ENCODE results near the gene CTNNA2. TPM values are rescaled to one million over a fixed set of nuclear protein-coding genes. Genes with fewer than 3 reads are reported as not detected.

The CTNNA2 gene
- total RNA-seq, 5 donors from 2014 or later (not counting 1 experiment from before 2014, with no cell fraction given) = not detected

- POLR2A ChIA-PET = no interaction called here
- CTCF ChIA-PET = no interaction called here
- no peak for ATAC-seq (replicated peaks in 1 of 4)
- no peak overlapping the region for H3K27ac ChIP-seq (ENCODE audit: low read length)
- Mint-ChIP-seq H3K27me3 (peaks cover 0 to 4% of the 10 kb centered on the region in 2 donors), H3K36me3 (no peaks in the 10 kb centered on the region), H3K27ac (no peak overlapping the region), H3K4me3 (no peak overlapping the region), H3K9me3 (peaks cover 0 to 4% (median 0%) of the 10 kb centered on the region in 3 donors), H3K4me1 (no peaks in the 10 kb centered on the region)
- H3K4me1 ChIP-seq (ENCODE audit: control insufficient read depth in 1 of 2, extremely low read depth in 1 of 2, insufficient read depth in 2 of 2, low read length in 2 of 2) = no peaks in the 10 kb centered on the region
- no peak overlapping the region for H3K4me3 ChIP-seq (ENCODE audit: control insufficient read depth in 1 of 2, extremely low read depth in 1 of 2, low read length in 1 of 2)
- no peaks in the 10 kb centered on the region for H3K36me3 ChIP-seq (ENCODE audit: control insufficient read depth in 2 of 2, extremely low read depth in 1 of 2, insufficient read depth in 1 of 2, low read length in 1 of 2)
- H3K9me3 ChIP-seq = no peaks in the 10 kb centered on the region
- WGBS (ENCODE audit: insufficient coverage) = 7% methylated on average over 36 of the region's 42 CpGs
- peaks cover 6 to 9% of the 10 kb centered on the region in 2 experiments for H3K27me3 ChIP-seq (replicated peaks in 1 of 2; ENCODE audit: control insufficient read depth in 2 of 2, extremely low read depth in 1 of 2, insufficient read depth in 2 of 2, low read length in 1 of 2)
- no peak for DNase-seq
Measured at GRCh38 chr2:80322311-80322920, 809.6 kb downstream of the CTNNA2 start.

GRCh38 chr2:80322958-80323357, 810.1 kb downstream of the CTNNA2 start:
- WGBS (ENCODE audit: insufficient coverage) = 21% methylated on average over 13 of the region's 14 CpGs
- H3K4me1 Mint-ChIP-seq = no peaks in the 10 kb centered on the region
- peaks cover 0 to 4% of the 10 kb centered on the region in 2 donors for H3K27me3 Mint-ChIP-seq
- no peaks in the 10 kb centered on the region for H3K9me3 Mint-ChIP-seq
- no peak for DNase-seq
- H3K27ac Mint-ChIP-seq = no peak overlapping the region
- H3K4me1 ChIP-seq (ENCODE audit: control insufficient read depth in 1 of 2, extremely low read depth in 1 of 2, insufficient read depth in 2 of 2, low read length in 2 of 2) = no peaks in the 10 kb centered on the region
- H3K36me3 ChIP-seq (ENCODE audit: control insufficient read depth in 2 of 2, extremely low read depth in 1 of 2, insufficient read depth in 1 of 2, low read length in 1 of 2) = no peaks in the 10 kb centered on the region
- no peak overlapping the region for H3K4me3 Mint-ChIP-seq
- no peak overlapping the region for H3K4me3 ChIP-seq (ENCODE audit: control insufficient read depth in 1 of 2, extremely low read depth in 1 of 2, low read length in 1 of 2)
- H3K27ac ChIP-seq (ENCODE audit: low read length) = no peak overlapping the region
- no peak for ATAC-seq (replicated peaks in 1 of 4)
- ChIA-PET CTCF (no interaction called here), POLR2A (no interaction called here)
- H3K9me3 ChIP-seq = no peaks in the 10 kb centered on the region
- H3K27me3 ChIP-seq (replicated peaks in 1 of 2; ENCODE audit: control insufficient read depth in 2 of 2, extremely low read depth in 1 of 2, insufficient read depth in 2 of 2, low read length in 1 of 2) = peaks cover 6 to 9% of the 10 kb centered on the region in 2 experiments
- H3K36me3 Mint-ChIP-seq = no peaks in the 10 kb centered on the region

- H3K4me3 ChIP-seq (ENCODE audit: control insufficient read depth in 1 of 2, extremely low read depth in 1 of 2, low read length in 1 of 2) = no peak overlapping the region
- H3K9me3 ChIP-seq = no peaks in the 10 kb centered on the region
- peaks cover 0 to 4% of the 10 kb centered on the region in 2 donors for H3K27me3 Mint-ChIP-seq
- H3K4me1 ChIP-seq (ENCODE audit: control insufficient read depth in 1 of 2, extremely low read depth in 1 of 2, insufficient read depth in 2 of 2, low read length in 2 of 2) = no peaks in the 10 kb centered on the region
- no peak overlapping the region for H3K4me3 Mint-ChIP-seq
- H3K36me3 ChIP-seq (ENCODE audit: control insufficient read depth in 2 of 2, extremely low read depth in 1 of 2, insufficient read depth in 1 of 2, low read length in 1 of 2) = no peaks in the 10 kb centered on the region
- POLR2A ChIA-PET = no interaction called here
- no peak overlapping the region for H3K27ac ChIP-seq (ENCODE audit: low read length)
- no peaks in the 10 kb centered on the region for H3K9me3 Mint-ChIP-seq
- no CpG with 5 or more reads among the region's 1 CpG for WGBS (ENCODE audit: insufficient coverage)
- DNase-seq (no peak), ATAC-seq (replicated peaks in 1 of 4) (no peak)
- no peaks in the 10 kb centered on the region for H3K4me1 Mint-ChIP-seq
- H3K27ac Mint-ChIP-seq = no peak overlapping the region
- H3K27me3 ChIP-seq (replicated peaks in 1 of 2; ENCODE audit: control insufficient read depth in 2 of 2, extremely low read depth in 1 of 2, insufficient read depth in 2 of 2, low read length in 1 of 2) = peaks cover 6 to 9% of the 10 kb centered on the region in 2 experiments
- CTCF ChIA-PET = no interaction called here
- no peaks in the 10 kb centered on the region for H3K36me3 Mint-ChIP-seq
Measured at GRCh38 chr2:80323610-80324009, 810.8 kb downstream of the CTNNA2 start.

- H3K4me1 Mint-ChIP-seq = no peaks in the 10 kb centered on the region
- H3K27me3 Mint-ChIP-seq = peaks cover 0 to 4% of the 10 kb centered on the region in 2 donors
- ChIA-PET CTCF (no interaction called here), POLR2A (no interaction called here)
- Histone ChIP-seq H3K4me3 (ENCODE audit: control insufficient read depth in 1 of 2, extremely low read depth in 1 of 2, low read length in 1 of 2) (no peak overlapping the region), H3K27ac (ENCODE audit: low read length) (no peak overlapping the region), H3K9me3 (no peaks in the 10 kb centered on the region), H3K36me3 (ENCODE audit: control insufficient read depth in 2 of 2, extremely low read depth in 1 of 2, insufficient read depth in 1 of 2, low read length in 1 of 2) (no peaks in the 10 kb centered on the region), H3K27me3 (replicated peaks in 1 of 2; ENCODE audit: control insufficient read depth in 2 of 2, extremely low read depth in 1 of 2, insufficient read depth in 2 of 2, low read length in 1 of 2) (peaks cover 6 to 9% of the 10 kb centered on the region in 2 experiments), H3K4me1 (ENCODE audit: control insufficient read depth in 1 of 2, extremely low read depth in 1 of 2, insufficient read depth in 2 of 2, low read length in 2 of 2) (no peaks in the 10 kb centered on the region)
- no peak overlapping the region for H3K4me3 Mint-ChIP-seq
- ATAC-seq (replicated peaks in 1 of 4) = no peak
- no peaks in the 10 kb centered on the region for H3K36me3 Mint-ChIP-seq
- DNase-seq = no peak
- no peak overlapping the region for H3K27ac Mint-ChIP-seq
- 69% methylated on average over 3 of the region's 3 CpGs for WGBS (ENCODE audit: insufficient coverage)
- no peaks in the 10 kb centered on the region for H3K9me3 Mint-ChIP-seq
Measured at GRCh38 chr2:80324525-80324924, 811.7 kb downstream of the CTNNA2 start.

- H3K27me3 Mint-ChIP-seq = peaks cover 0 to 1% of the 10 kb centered on the region in 2 donors
- CTCF ChIA-PET = no interaction called here
- no peak overlapping the region for H3K27ac ChIP-seq (ENCODE audit: low read length)
- no peak overlapping the region for H3K4me3 Mint-ChIP-seq
- no peak overlapping the region for H3K27ac Mint-ChIP-seq
- POLR2A ChIA-PET = no interaction called here
- H3K36me3 ChIP-seq (ENCODE audit: control insufficient read depth in 2 of 2, extremely low read depth in 1 of 2, insufficient read depth in 1 of 2, low read length in 1 of 2) = no peaks in the 10 kb centered on the region
- no peaks in the 10 kb centered on the region for H3K4me1 ChIP-seq (ENCODE audit: control insufficient read depth in 1 of 2, extremely low read depth in 1 of 2, insufficient read depth in 2 of 2, low read length in 2 of 2)
- H3K4me3 ChIP-seq (ENCODE audit: control insufficient read depth in 1 of 2, extremely low read depth in 1 of 2, low read length in 1 of 2) = no peak overlapping the region
- H3K9me3 Mint-ChIP-seq = peaks cover 0 to 4% (median 3%) of the 10 kb centered on the region in 3 donors
- no peaks in the 10 kb centered on the region for H3K4me1 Mint-ChIP-seq
- no peaks in the 10 kb centered on the region for H3K36me3 Mint-ChIP-seq
- ATAC-seq (replicated peaks in 1 of 4) = no peak
- H3K27me3 ChIP-seq (replicated peaks in 1 of 2; ENCODE audit: control insufficient read depth in 2 of 2, extremely low read depth in 1 of 2, insufficient read depth in 2 of 2, low read length in 1 of 2) = peaks cover 6 to 8% of the 10 kb centered on the region in 2 experiments
- DNase-seq = no peak
- H3K9me3 ChIP-seq = no peaks in the 10 kb centered on the region
Measured at GRCh38 chr2:80326214-80326613, 813.4 kb downstream of the CTNNA2 start.

- Histone ChIP-seq H3K27me3 (replicated peaks in 1 of 2; ENCODE audit: control insufficient read depth in 2 of 2, extremely low read depth in 1 of 2, insufficient read depth in 2 of 2, low read length in 1 of 2) (peaks cover 4 to 6% of the 10 kb centered on the region in 2 experiments), H3K4me3 (ENCODE audit: control insufficient read depth in 1 of 2, extremely low read depth in 1 of 2, low read length in 1 of 2) (no peak overlapping the region), H3K9me3 (no peaks in the 10 kb centered on the region), H3K36me3 (ENCODE audit: control insufficient read depth in 2 of 2, extremely low read depth in 1 of 2, insufficient read depth in 1 of 2, low read length in 1 of 2) (no peaks in the 10 kb centered on the region), H3K27ac (ENCODE audit: low read length) (no peak overlapping the region), H3K4me1 (ENCODE audit: control insufficient read depth in 1 of 2, extremely low read depth in 1 of 2, insufficient read depth in 2 of 2, low read length in 2 of 2) (no peaks in the 10 kb centered on the region)
- Mint-ChIP-seq H3K9me3 (peaks cover 2 to 6% (median 3%) of the 10 kb centered on the region in 3 donors), H3K36me3 (no peaks in the 10 kb centered on the region), H3K27me3 (no peaks in the 10 kb centered on the region), H3K27ac (no peak overlapping the region), H3K4me1 (no peaks in the 10 kb centered on the region), H3K4me3 (no peak overlapping the region)
- ATAC-seq (replicated peaks in 1 of 4) = no peak
- DNase-seq = no peak
- ChIA-PET CTCF (no interaction called here), POLR2A (no interaction called here)
- WGBS (ENCODE audit: insufficient coverage) = 78% methylated on average over 1 of the region's 1 CpG
Measured at GRCh38 chr2:80326861-80327260, 814.0 kb downstream of the CTNNA2 start.

- no peaks in the 10 kb centered on the region for H3K36me3 Mint-ChIP-seq
- H3K27ac Mint-ChIP-seq = no peak overlapping the region
- peaks cover 3 to 7% (median 7%) of the 10 kb centered on the region in 3 donors for H3K9me3 Mint-ChIP-seq
Measured at GRCh38 chr2:80328159-80328571, 815.3 kb downstream of the CTNNA2 start.

More at GRCh38 chr2:80328159-80328571, 815.3 kb downstream of the CTNNA2 start:
- H3K9me3 ChIP-seq = no peaks in the 10 kb centered on the region
- H3K4me3 Mint-ChIP-seq = no peak overlapping the region
- no peaks in the 10 kb centered on the region for H3K27me3 Mint-ChIP-seq
- ChIA-PET CTCF (no interaction called here), POLR2A (no interaction called here)
- no peaks in the 10 kb centered on the region for H3K36me3 ChIP-seq (ENCODE audit: control insufficient read depth in 2 of 2, extremely low read depth in 1 of 2, insufficient read depth in 1 of 2, low read length in 1 of 2)
- H3K27me3 ChIP-seq (replicated peaks in 1 of 2; ENCODE audit: control insufficient read depth in 2 of 2, extremely low read depth in 1 of 2, insufficient read depth in 2 of 2, low read length in 1 of 2) = peaks cover 0 to 2% of the 10 kb centered on the region in 2 experiments
- DNase-seq = no peak
- no peaks in the 10 kb centered on the region for H3K4me1 Mint-ChIP-seq
- ATAC-seq (replicated peaks in 1 of 4) = no peak
- no peak overlapping the region for H3K27ac ChIP-seq (ENCODE audit: low read length)
- no peaks in the 10 kb centered on the region for H3K4me1 ChIP-seq (ENCODE audit: control insufficient read depth in 1 of 2, extremely low read depth in 1 of 2, insufficient read depth in 2 of 2, low read length in 2 of 2)
- no peak overlapping the region for H3K4me3 ChIP-seq (ENCODE audit: control insufficient read depth in 1 of 2, extremely low read depth in 1 of 2, low read length in 1 of 2)
- WGBS (ENCODE audit: insufficient coverage) = 8% methylated on average over 1 of the region's 1 CpG
